HepG2 (cell line): ENCODE data around the gene GABBR2. TPM values are rescaled to one million over a fixed set of nuclear protein-coding genes. Genes with fewer than 3 reads are reported as not detected.

Experiments
- ATAC-seq: fragments of 200-7000 bp; cut with Tn5 transposase; 3 replicates; pipeline ENCODE4 v1.9.1; 2020; ENCODE audit warnings: mild to moderate bottlenecking, moderate library complexity
- BruUV-seq: library from RNA; stranded (reverse); fragments of 400-500 nt; replicated peaks from 2 replicates; lab custom pipeline; 2021; lab: Mats Ljungman, UMichigan
- CTCF ChIA-PET: fragments of 300-600 bp; formaldehyde crosslinking; extraction: SDS; loops from one replicate; lab custom pipeline; 2021; ENCODE audit warnings: low total read pairs, inconsistent platforms, low intra/inter-chr PET ratio; lab: Yijun Ruan, JAX
- POLR2A ChIA-PET: fragments of 350-600 bp; sonication (Branson Sonifier 250); formaldehyde crosslinking; loops from one replicate; lab custom pipeline; 2020; ENCODE audit warnings: antibody characterized with exemption, inconsistent platforms; lab: Yijun Ruan, JAX
- DNase-seq: peaks from one replicate; pipeline ENCODE4 v3.0.0-alpha.2; 2015; ENCODE audit warnings: low spot score
- FAIRE-seq: peaks from 3 replicates; lab custom pipeline; 2011; peaks lifted over from hg19 to GRCh38; lab: Jason Lieb, UNC
- H2AFZ ChIP-seq: one replicate; pipeline ENCODE4 v1.6.1; 2011; ENCODE audit warnings: low read length, inconsistent platforms
- H3K27ac ChIP-seq: fragments of 300-600 bp; 3 replicates; pipeline ENCODE4 v1.8.0; 2011; ENCODE audit warnings: mixed run types, mild to moderate bottlenecking, mixed read lengths, low read length, inconsistent platforms; ENCODE audit not compliant: insufficient read depth; ENCODE audit errors: extremely low read length
- H3K27me3 ChIP-seq, 2 experiments: fragments of 200-600 bp in 1 of 2; 2 replicates in 1 of 2; 3 replicates in 1 of 2; pipeline versions ENCODE4 v1.6.0 to v1.8.0; 2011; ENCODE audit warnings: low read length in 2 of 2, mild to moderate bottlenecking in 2 of 2, moderate library complexity in 2 of 2, inconsistent platforms in 1 of 2; ENCODE audit not compliant: insufficient read depth in 2 of 2, control insufficient read depth in 1 of 2
- H3K36me3 ChIP-seq, 2 experiments: fragments of 200-600 bp in 1 of 2; replicated peaks in 1 of 2; 2 replicates in 1 of 2; 3 replicates in 1 of 2; pipeline versions ENCODE4 v1.5.1 to v1.8.0; 2011; ENCODE audit warnings: low read length in 2 of 2, inconsistent platforms in 1 of 2; ENCODE audit not compliant: insufficient read depth in 2 of 2, control insufficient read depth in 1 of 2
- H3K4me1 ChIP-seq: 2 replicates; pipeline ENCODE4 v1.5.1; 2012; ENCODE audit warnings: low read length, inconsistent platforms; ENCODE audit not compliant: insufficient read depth
- H3K4me2 ChIP-seq: 2 replicates; pipeline ENCODE4 v1.6.0; 2011; ENCODE audit warnings: low read depth, low read length, inconsistent platforms
- H3K4me3 ChIP-seq, 3 experiments: fragments of 200-600 bp in 1 of 3; sonication (generic), shearing (Covaris generic) in 1 of 3; replicated peaks in 1 of 3; 2 replicates each; pipeline ENCODE4 v1.5.1; 2011 to 2016; ENCODE audit warnings: low read length in 3 of 3, inconsistent platforms in 2 of 3, low read depth in 2 of 3, mild to moderate bottlenecking in 2 of 3, control low read depth in 1 of 3, mixed read lengths in 1 of 3; ENCODE audit not compliant: insufficient read depth in 1 of 3
- H3K79me2 ChIP-seq: one replicate; pipeline ENCODE4 v1.6.1; 2011; ENCODE audit warnings: low read length, inconsistent platforms; ENCODE audit not compliant: insufficient read depth
- H3K9ac ChIP-seq: 2 replicates; pipeline ENCODE4 v1.6.0; 2011; ENCODE audit warnings: mild to moderate bottlenecking, low read depth, low read length, inconsistent platforms; ENCODE audit not compliant: insufficient read depth
- H3K9me3 ChIP-seq: 2 replicates; pipeline ENCODE4 v1.5.1; 2012; ENCODE audit warnings: mild to moderate bottlenecking, low read length
- H4K20me1 ChIP-seq: 2 replicates; pipeline ENCODE4 v1.6.0; 2011; ENCODE audit warnings: inconsistent platforms, mild to moderate bottlenecking, low read length, moderate library complexity; ENCODE audit not compliant: insufficient read depth
- ADNP ChIP-seq: sonication (generic); formaldehyde crosslinking; IDR thresholded peaks from 2 replicates; pipeline ENCODE4 v1.4.0; 2020; ENCODE audit warnings: missing genetic modification reagents
- AGO1 ChIP-seq: fragments of 200-400 bp; formaldehyde crosslinking; IDR thresholded peaks from 2 replicates; pipeline ENCODE4 v1.6.1; 2017; ENCODE audit warnings: mild to moderate bottlenecking, low read depth, low read length, moderate library complexity; ENCODE audit not compliant: poor library complexity, severe bottlenecking
- CENPT ChIP-seq: sonication (generic); formaldehyde crosslinking; IDR thresholded peaks from 2 replicates; pipeline ENCODE4 v1.8.0; 2022; ENCODE audit warnings: low read depth, mild to moderate bottlenecking, moderate library complexity, missing genetic modification reagents
- DMTF1 ChIP-seq: sonication (generic); formaldehyde crosslinking; IDR thresholded peaks from 2 replicates; pipeline ENCODE4 v1.4.0; 2020; ENCODE audit warnings: mild to moderate bottlenecking, missing genetic modification reagents
- FOXA1 ChIP-seq, 2 experiments: fragments of 450-650 bp in 1 of 2; sonication (generic) in 1 of 2; formaldehyde crosslinking in 1 of 2; IDR thresholded peaks; 2 replicates each; pipeline versions ENCODE4 v1.4.0 to v1.6.1; 2016 to 2020; ENCODE audit warnings: missing genetic modification reagents in 1 of 2
- FOXK2 ChIP-seq: fragments of 450-650 bp; IDR thresholded peaks from 2 replicates; pipeline ENCODE4 v1.6.1; 2016
- GTF3A ChIP-seq: sonication (generic); formaldehyde crosslinking; conservative IDR thresholded peaks from 2 replicates; pipeline ENCODE4 v1.4.0; 2020; ENCODE audit warnings: mild to moderate bottlenecking, missing genetic modification reagents
- MED1 ChIP-seq: sonication (generic); formaldehyde crosslinking; IDR thresholded peaks from 2 replicates; pipeline ENCODE4 v1.4.0; 2020; ENCODE audit warnings: missing genetic modification reagents
- NFE2L1 ChIP-seq: sonication (generic); formaldehyde crosslinking; IDR thresholded peaks from 2 replicates; pipeline ENCODE4 v1.4.0; 2020; ENCODE audit warnings: missing genetic modification reagents, mild to moderate bottlenecking, borderline replicate concordance
- NFYC ChIP-seq: IDR thresholded peaks from 2 replicates; pipeline ENCODE4 v1.6.1; 2016; ENCODE audit warnings: missing genetic modification reagents, missing compliant biosample characterization
- PAWR ChIP-seq: sonication (generic); formaldehyde crosslinking; IDR thresholded peaks from 2 replicates; pipeline ENCODE4 v1.4.0; 2020; ENCODE audit warnings: missing genetic modification reagents, mild to moderate bottlenecking, borderline replicate concordance
- POLR2A ChIP-seq, 2 experiments: IDR thresholded peaks; 2 replicates each; pipeline ENCODE4 v1.6.1; 2011; ENCODE audit warnings: low read depth in 2 of 2, low read length in 2 of 2, mild to moderate bottlenecking in 1 of 2, moderate library complexity in 1 of 2; ENCODE audit not compliant: insufficient read depth in 1 of 2
- SRF ChIP-seq: IDR thresholded peaks from 2 replicates; pipeline ENCODE4 v1.6.1; 2011; ENCODE audit warnings: mild to moderate bottlenecking, low read depth, low read length, moderate library complexity
- SYNCRIP ChIP-seq: fragments of 200-400 bp; formaldehyde crosslinking; IDR thresholded peaks from 2 replicates; pipeline ENCODE4 v1.6.1; 2018; ENCODE audit warnings: mild to moderate bottlenecking, low read depth, low read length; ENCODE audit not compliant: insufficient read depth
- ZNF501 ChIP-seq: sonication (generic); formaldehyde crosslinking; IDR thresholded peaks from 2 replicates; pipeline ENCODE4 v1.5.1; 2020; ENCODE audit warnings: mild to moderate bottlenecking, moderate library complexity, missing genetic modification reagents
- ZNF563 ChIP-seq: sonication (generic); formaldehyde crosslinking; IDR thresholded peaks from 2 replicates; pipeline ENCODE4 v1.8.0; 2022; ENCODE audit warnings: mild to moderate bottlenecking, moderate library complexity, missing genetic modification reagents
- ZNF572 ChIP-seq: sonication (generic); formaldehyde crosslinking; IDR thresholded peaks from 2 replicates; pipeline ENCODE4 v1.5.1; 2020; ENCODE audit warnings: mild to moderate bottlenecking, missing genetic modification reagents
- ZNF605 ChIP-seq: sonication (generic); formaldehyde crosslinking; IDR thresholded peaks from 2 replicates; pipeline ENCODE4 v1.8.0; 2022; ENCODE audit warnings: mild to moderate bottlenecking, missing genetic modification reagents
- WGBS: methylation state at CpG from one replicate; pipeline ENCODE4 v1.1.6; 2017; ENCODE audit warnings: low lambda C conversion rate; 5-methylcytosine and 5-hydroxymethylcytosine counted together
- in situ Hi-C: cut with HindIII; loops from 2 replicates; pipeline ENCODE4 v1.10.0; 2017; ENCODE audit warnings: low pct_unique_long_range_greater_than_20kb; ENCODE audit not compliant: extremely low pct_ligation_motif_present
- intact Hi-C: fragments of 100-400 bp; cut with micrococcal nuclease; formaldehyde crosslinking; loops from one replicate; pipeline ENCODE4 v1.10.0; 2022; ENCODE audit not compliant: unreplicated experiment
- polyA plus RNA-seq, 8 experiments: library from polyadenylated mRNA; depleted of rRNA in 3 of 8; stranded (reverse) in 7 of 8; unstranded in 1 of 8; fragments of >200 nt; fragmentation: Illumina TruSeq in 4 of 8; extraction: Trizol in 4 of 8; gene quantifications; 2 replicates each; pipeline versions ENCODE4 v1.2.1 to v1.2.3, GENCODE V29; 2011 to 2016; ENCODE audit warnings: low read depth in 4 of 8, missing spikeins in 1 of 8, mixed read lengths in 1 of 8; ENCODE audit not compliant: insufficient read depth in 1 of 8
- total RNA-seq, 5 experiments: library from RNA; depleted of rRNA; stranded (reverse); fragments of >200 nt; fragmentation: Illumina TruSeq; extraction: Trizol; gene quantifications; 2 replicates each; pipeline ENCODE4 v1.2.3, GENCODE V29; 2016; ENCODE audit warnings: low read depth in 1 of 5

Gene GABBR2
- total and polyA plus RNA-seq, 2 of the 13 experiments (the other 11 are each of a cell fraction or from before 2014, with no cell fraction given) = 0.02 TPM; not detected in 1

DNA sequence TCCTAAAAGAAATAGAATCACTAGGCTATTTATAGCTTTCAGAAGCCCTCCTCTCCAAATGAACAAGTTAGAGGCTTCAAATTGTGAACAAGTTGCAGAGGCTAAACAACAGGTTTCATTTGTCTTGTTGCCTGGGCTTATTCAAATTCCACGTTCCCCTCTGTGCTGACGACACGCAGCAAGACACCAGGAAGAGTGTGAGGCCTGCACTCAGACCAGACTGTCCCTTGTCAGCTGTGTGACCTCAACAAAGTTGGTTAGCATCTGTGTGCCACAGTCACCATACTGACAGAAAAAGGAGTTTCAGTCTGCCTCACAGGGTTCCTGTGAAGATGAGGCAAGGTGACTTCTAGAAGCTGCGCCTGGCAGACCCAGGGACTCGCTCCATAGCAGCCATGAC is 22.1 kb upstream of the GABBR2 start:
- no peaks in the 10 kb centered on the region; a peak in 1 of 5 replicates for H3K27me3 ChIP-seq
- TF ChIP-seq NFYC (no peak), ZNF605 (no peak), PAWR (CRISPR knock-in tag) (no peak), ADNP (CRISPR knock-in tag) (no peak), POLR2A (IDR thresholded peaks at IDR 0.05; ENCODE audit: insufficient read depth in 1 of 2, low read depth in 2 of 2, low read length in 2 of 2) (no peak), FOXK2 (no peak), CENPT (CRISPR knock-in tag) (no peak), NFE2L1 (CRISPR knock-in tag) (no peak), SYNCRIP (no peak), AGO1 (no peak), GTF3A (CRISPR knock-in tag) (no peak), FOXA1 (IDR thresholded peaks at IDR 0.05) (no peak), FOXA1 (CRISPR knock-in tag; IDR thresholded peaks at IDR 0.05) (no peak), ZNF501 (no peak), DMTF1 (no peak), SRF (no peak), MED1 (CRISPR knock-in tag) (no peak), ZNF563 (CRISPR knock-in tag) (no peak), ZNF572 (CRISPR knock-in tag) (no peak)
- TF ChIP-seq, all 625 proteins: peak for 0
- Histone ChIP-seq H2AFZ (no peak overlapping the region), H3K4me3 (no peak overlapping the region), H3K4me2 (no peak overlapping the region), H4K20me1 (no peaks in the 10 kb centered on the region), H3K79me2 (no peaks in the 10 kb centered on the region), H3K9me3 (no peaks in the 10 kb centered on the region), H3K9ac (no peak overlapping the region), H3K4me1 (no peaks in the 10 kb centered on the region), H3K36me3 (no peaks in the 10 kb centered on the region), H3K27ac (no peak overlapping the region)
- DNase-seq (no peak), FAIRE-seq (no peak), ATAC-seq (no peak)
- CTCF ChIA-PET = no interaction called here
- no TSS peak for BruUV-seq
- 83% methylated on average over 5 of the region's 5 CpGs for WGBS
- intact Hi-C loops (no loop called here), in situ Hi-C loops (no loop called here)
- POLR2A ChIA-PET = no interaction called here
